SK-N-SH treated with all-trans-retinoic acid at 6 μM for 48 hours (cell line): ENCODE measurements around the gene OPRM1.

Experiments
- ARNTL ChIP-seq: fragments of 450-650 bp; formaldehyde crosslinking; IDR thresholded peaks from 2 replicates; pipeline ENCODE4 v1.5.0; 2020; ENCODE audit warnings: low read depth, mild to moderate bottlenecking, moderate library complexity, borderline replicate concordance
- GLIS3 ChIP-seq: fragments of 250-450 bp; sonication (Bioruptor Pico); IDR thresholded peaks from 2 replicates; pipeline ENCODE4 v1.5.0; 2020; ENCODE audit warnings: mild to moderate bottlenecking, moderate library complexity
- OSR1 ChIP-seq: fragments of 250-450 bp; sonication (Bioruptor Pico); IDR thresholded peaks from 2 replicates; pipeline ENCODE4 v1.8.0; 2022; ENCODE audit warnings: moderate library complexity, mild to moderate bottlenecking, inconsistent platforms
- PATZ1 ChIP-seq: fragments of 250-450 bp; sonication (Bioruptor Pico); IDR thresholded peaks from 2 replicates; pipeline ENCODE4 v1.8.0; 2020; ENCODE audit warnings: mild to moderate bottlenecking, moderate library complexity, borderline replicate concordance
- RARB ChIP-seq: fragments of 250-450 bp; sonication (Bioruptor Pico); IDR thresholded peaks from 2 replicates; pipeline ENCODE4 v1.8.0; 2021; ENCODE audit warnings: mild to moderate bottlenecking, moderate library complexity
- ZFP3 ChIP-seq: fragments of 250-450 bp; sonication (Bioruptor Pico); IDR thresholded peaks from 2 replicates; pipeline ENCODE4 v1.5.0; 2020; ENCODE audit warnings: mild to moderate bottlenecking, moderate library complexity

GRCh38 chr6:154080461-154081189 lies 41.6 kb downstream of the OPRM1 start:
- no peak for TF ChIP-seq OSR1 (CRISPR knock-in tag)
- no peak for TF ChIP-seq PATZ1
- no peak for TF ChIP-seq RARB (CRISPR knock-in tag)
- TF ChIP-seq GLIS3 (CRISPR knock-in tag) = no peak
- TF ChIP-seq ARNTL (CRISPR knock-in tag) = no peak
- TF ChIP-seq ZFP3 (CRISPR knock-in tag) = no peak
